ENCODE measurements around the gene DQX1. TPM values are rescaled to one million over a fixed set of nuclear protein-coding genes. Genes with fewer than 3 reads are reported as not detected.
A peak's percentile ranks its signal among the peaks of the same experiment; 100 is the strongest.

DQX1 gene
- total RNA-seq, 1 donor from 2014 or later, result not detected

GRCh38 chr2:74553892-74554819 lies 28.1 kb upstream of the DQX1 start, which contains the start of the genes DOK1 and LOXL3:
TSS of gene DOK1 (plus strand) at chr2:74554720. CDS start at chr2:74554755, 35 bp downstream.
TSS of gene LOXL3 (minus strand) at chr2:74553942. CDS start at chr2:74552634, 1,308 bp downstream.
- no peak for DNase-seq (ENCODE audit: low spot score)
- TF ChIP-seq CTCF (IDR thresholded peaks at IDR 0.05), result no peak
- Mint-ChIP-seq H3K27me3 (ENCODE audit: low read depth) (no peaks in the 10 kb centered on the region), H3K36me3 (ENCODE audit: low read depth) (peaks cover 9% of the 10 kb centered on the region), H3K9me3 (ENCODE audit: low read depth) (no peaks in the 10 kb centered on the region), H3K27ac (ENCODE audit: unreplicated experiment) (peak within 1 kb of the TSS; percentile 97), H3K4me1 (ENCODE audit: low read depth) (peaks cover 66% of the 10 kb centered on the region), H3K4me3 (ENCODE audit: unreplicated experiment) (peak within 1 kb of the TSS; percentile 97)

GRCh38 chr2:74552914-74553811 lies 27.1 kb upstream of the DQX1 start:
- no peak for TF ChIP-seq CTCF (IDR thresholded peaks at IDR 0.05)
- peak overlapping the region; percentile 97 for H3K27ac Mint-ChIP-seq (ENCODE audit: unreplicated experiment)
- peak overlapping the region; percentile 97 for H3K4me3 Mint-ChIP-seq (ENCODE audit: unreplicated experiment)
- H3K9me3 Mint-ChIP-seq (ENCODE audit: low read depth), result no peaks in the 10 kb centered on the region
- peaks cover 72% of the 10 kb centered on the region for H3K4me1 Mint-ChIP-seq (ENCODE audit: low read depth)
- no peaks in the 10 kb centered on the region for H3K27me3 Mint-ChIP-seq (ENCODE audit: low read depth)
- DNase-seq (ENCODE audit: low spot score), result no peak
- H3K36me3 Mint-ChIP-seq (ENCODE audit: low read depth), result peaks cover 9% of the 10 kb centered on the region

GRCh38 chr2:74551942-74552913 lies 26.2 kb upstream of the DQX1 start:
- Mint-ChIP-seq H3K27ac (ENCODE audit: unreplicated experiment) (peak overlapping the region; percentile 97), H3K36me3 (ENCODE audit: low read depth) (peaks cover 11% of the 10 kb centered on the region), H3K27me3 (ENCODE audit: low read depth) (no peaks in the 10 kb centered on the region), H3K4me3 (ENCODE audit: unreplicated experiment) (peak overlapping the region; percentile 97), H3K9me3 (ENCODE audit: low read depth) (no peaks in the 10 kb centered on the region), H3K4me1 (ENCODE audit: low read depth) (peaks cover 73% of the 10 kb centered on the region)
- TF ChIP-seq CTCF (IDR thresholded peaks at IDR 0.05), result no peak
- DNase-seq (ENCODE audit: low spot score), result no peak

GRCh38 chr2:74551530-74551929 lies 25.5 kb upstream of the DQX1 start:
- TF ChIP-seq CTCF (IDR thresholded peaks at IDR 0.05), result no peak
- Mint-ChIP-seq H3K4me3 (ENCODE audit: unreplicated experiment) (peak overlapping the region; percentile 97), H3K4me1 (ENCODE audit: low read depth) (peaks cover 66% of the 10 kb centered on the region), H3K27ac (ENCODE audit: unreplicated experiment) (peak overlapping the region; percentile 9), H3K27me3 (ENCODE audit: low read depth) (no peaks in the 10 kb centered on the region), H3K9me3 (ENCODE audit: low read depth) (no peaks in the 10 kb centered on the region), H3K36me3 (ENCODE audit: low read depth) (peaks cover 11% of the 10 kb centered on the region)
- DNase-seq (ENCODE audit: low spot score), result no peak

Data from chondrocyte (in vitro differentiated cells).